Liver (tissue), 9 donors: ENCODE measurements around the gene NUP35. TPM values are rescaled to one million over a fixed set of nuclear protein-coding genes. Genes with fewer than 3 reads are reported as not detected.

ENCODE experiments used
- DNase-seq: peaks from one replicate; pipeline ENCODE4 v3.0.0-alpha.2; 2017; ENCODE audit warnings: low spot score
- H3K27ac ChIP-seq, 2 donors: one replicate each; pipeline ENCODE4 v1.7.0; 2013; ENCODE audit warnings: inconsistent platforms in 2 of 2, low read length in 2 of 2, control low read depth in 1 of 2, low read depth in 1 of 2, mild to moderate bottlenecking in 1 of 2
- H3K27me3 ChIP-seq, 4 donors: one replicate each; pipeline versions ENCODE4 v1.6.1 to v1.7.0; 2013; ENCODE audit warnings: low read length in 3 of 4, inconsistent platforms in 1 of 4, mild to moderate bottlenecking in 1 of 4, moderate library complexity in 1 of 4; ENCODE audit not compliant: control insufficient read depth in 4 of 4, insufficient read depth in 4 of 4
- H3K36me3 ChIP-seq, 4 donors: one replicate each; pipeline versions ENCODE4 v1.6.1 to v1.7.0; 2013; ENCODE audit warnings: low read length in 3 of 4, mild to moderate bottlenecking in 3 of 4, low read depth in 1 of 4, moderate library complexity in 1 of 4; ENCODE audit not compliant: control insufficient read depth in 4 of 4, insufficient read depth in 3 of 4
- H3K4me1 ChIP-seq, 4 donors: one replicate each; pipeline versions ENCODE4 v1.6.1 to v1.7.0; 2013; ENCODE audit warnings: low read length in 3 of 4, mild to moderate bottlenecking in 3 of 4, moderate library complexity in 1 of 4; ENCODE audit not compliant: control insufficient read depth in 4 of 4, insufficient read depth in 4 of 4
- H3K4me3 ChIP-seq, 3 donors: one replicate each; pipeline versions ENCODE4 v1.6.1 to v1.7.0; 2013; ENCODE audit warnings: low read length in 3 of 3, control low read depth in 1 of 3, low read depth in 1 of 3, mild to moderate bottlenecking in 1 of 3
- H3K9ac ChIP-seq, 2 donors: one replicate each; pipeline ENCODE4 v1.7.0; 2013; ENCODE audit warnings: low read length in 2 of 2, mild to moderate bottlenecking in 2 of 2, moderate library complexity in 2 of 2, control low read depth in 1 of 2, low read depth in 1 of 2
- H3K9me3 ChIP-seq, 4 donors: one replicate each; pipeline versions ENCODE4 v1.6.1 to v1.7.0; 2013; ENCODE audit warnings: low read length in 3 of 4; ENCODE audit not compliant: control insufficient read depth in 4 of 4
- ATF3 ChIP-seq: IDR thresholded peaks from 2 replicates; pipeline ENCODE4 v1.6.1; 2016; ENCODE audit warnings: antibody characterized with exemption
- EGR1 ChIP-seq, 2 donors: IDR thresholded peaks; 2 replicates each; pipeline ENCODE4 v1.6.1; 2016 to 2018; ENCODE audit warnings: antibody characterized with exemption in 2 of 2, low read depth in 2 of 2
- FOXA2 ChIP-seq: IDR thresholded peaks from 2 replicates; pipeline ENCODE4 v1.6.1; 2016; ENCODE audit warnings: antibody characterized with exemption
- HNF4A ChIP-seq, 2 donors: conservative IDR thresholded peaks; 2 replicates each; pipeline ENCODE4 v1.6.1; 2016; ENCODE audit warnings: antibody characterized with exemption in 2 of 2, mild to moderate bottlenecking in 2 of 2
- HNF4G ChIP-seq: IDR thresholded peaks from 2 replicates; pipeline ENCODE4 v1.6.1; 2016; ENCODE audit warnings: antibody characterized with exemption
- JUND ChIP-seq, 2 donors: IDR thresholded peaks; 2 replicates each; pipeline ENCODE4 v1.6.1; 2016; ENCODE audit warnings: antibody characterized with exemption in 2 of 2
- RAD21 ChIP-seq, 2 donors: IDR thresholded peaks; 2 replicates each; pipeline ENCODE4 v1.6.1; 2016; ENCODE audit warnings: antibody characterized with exemption in 2 of 2, mild to moderate bottlenecking in 2 of 2
- REST ChIP-seq: IDR thresholded peaks from 2 replicates; pipeline ENCODE4 v1.6.1; 2016; ENCODE audit warnings: antibody characterized with exemption, mild to moderate bottlenecking
- SP1 ChIP-seq: IDR thresholded peaks from 2 replicates; pipeline ENCODE4 v1.6.1; 2018; ENCODE audit warnings: antibody characterized with exemption, mild to moderate bottlenecking
- TAF1 ChIP-seq: conservative IDR thresholded peaks from 2 replicates; pipeline ENCODE4 v1.6.1; 2016; ENCODE audit warnings: antibody characterized with exemption, mild to moderate bottlenecking
- YY1 ChIP-seq: IDR thresholded peaks from 2 replicates; pipeline ENCODE4 v1.6.1; 2016; ENCODE audit warnings: antibody characterized with exemption, mild to moderate bottlenecking
- WGBS: extraction: QIAGEN DNeasy Blood & Tissue Kit; methylation state at CpG from one replicate; pipeline ENCODE4 v1.1.7; 2013; 5-methylcytosine and 5-hydroxymethylcytosine counted together
- polyA plus RNA-seq, 2 donors: library from polyadenylated mRNA; stranded (reverse) in 1 of 2; unstranded in 1 of 2; fragments of 200-250 nt in 1 of 2; fragments of >200 nt in 1 of 2; fragmentation: Nextera tagmentation in 1 of 2; extraction: Ambion mirVana in 1 of 2; gene quantifications; one replicate each; pipeline versions ENCODE4 v1.2.1 to v1.2.3, GENCODE V29; 2013 to 2015
- total RNA-seq, 2 donors: library from RNA; depleted of rRNA; stranded (reverse); fragments of >200 nt; gene quantifications; one replicate each; pipeline ENCODE4 v1.2.3, GENCODE V29; 2014
- TF ChIP-seq, protein P1 (sequence below): IDR thresholded peaks from 2 replicates; pipeline ENCODE4 v1.6.1; 2016; ENCODE audit warnings: antibody characterized with exemption
- TF ChIP-seq, protein P2 (sequence below): fragments of 150-350 bp; IDR thresholded peaks from 2 replicates; pipeline ENCODE4 v1.5.1; 2017; ENCODE audit warnings: improper control_type of control experiment, low read depth, low read length; ENCODE audit not compliant: missing input control
- donor health status: healthy.
- donor health status: healthy.
- donor health status: healthy.
- donor health status: healthy.
- donor health status: healthy.

The NUP35 gene
- total and polyA plus RNA-seq, 4 donors, result 6.8 to 15.0 (median 10.8) TPM

DNA sequence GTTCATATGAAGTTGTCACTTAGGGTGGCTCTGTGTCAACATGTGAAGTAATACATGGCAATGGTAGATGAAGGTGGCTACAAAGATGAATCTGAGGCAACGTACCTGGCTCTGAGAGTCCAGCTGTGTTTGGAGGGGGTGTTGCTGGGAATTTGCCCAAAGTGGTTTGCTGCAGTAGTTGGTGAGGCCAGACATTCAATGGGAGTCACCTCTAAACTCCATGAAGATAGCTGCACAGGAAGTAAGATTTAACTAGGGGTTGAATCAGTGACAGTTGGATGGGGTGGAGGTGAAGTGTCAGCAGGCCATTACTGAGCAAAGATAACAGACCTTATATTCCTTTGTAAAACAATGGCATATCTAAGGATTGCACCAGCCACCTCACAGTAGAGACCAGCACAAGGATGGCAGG, 71.8 kb downstream of the NUP35 start:
- Histone ChIP-seq H3K9ac (no peak overlapping the region), H3K4me1 (no peaks in the 10 kb centered on the region), H3K27me3 (no peaks in the 10 kb centered on the region), H3K36me3 (peaks cover 0 to 3% (median 2%) of the 10 kb centered on the region in 4 donors), H3K9me3 (no peaks in the 10 kb centered on the region), H3K27ac (no peak overlapping the region), H3K4me3 (no peak overlapping the region)
- WGBS, result 88% methylated on average over 1 of the region's 1 CpG
- DNase-seq, result no peak
- TF ChIP-seq HNF4A (conservative IDR thresholded peaks at IDR 0.05) (no peak), FOXA2 (no peak), SP1 (no peak), ATF3 (no peak), RAD21 (IDR thresholded peaks at IDR 0.05) (no peak), REST (no peak)

DNA sequence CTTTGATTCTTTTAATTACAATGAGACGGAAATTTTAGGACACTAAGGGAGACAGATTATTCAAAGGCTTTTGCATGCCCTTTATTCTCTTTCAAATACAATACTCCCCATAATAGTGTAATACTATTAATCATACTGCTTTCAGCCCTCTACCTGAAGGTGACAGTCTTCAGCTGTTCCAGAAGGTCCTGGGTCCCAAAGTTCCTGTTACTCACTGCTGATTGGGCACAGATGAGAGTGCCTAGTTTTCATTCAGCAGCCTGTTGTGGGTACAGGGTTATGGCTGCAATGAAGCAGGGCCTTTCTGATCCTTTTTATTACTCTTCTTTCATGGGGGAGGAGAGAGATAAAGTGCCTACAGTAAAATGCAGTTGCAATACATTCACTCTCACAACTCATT, 80.2 kb downstream of the NUP35 start:
- WGBS, result 97% methylated on average over 1 of the region's 1 CpG
- H3K9me3 ChIP-seq, result no peaks in the 10 kb centered on the region

More for the DNA sequence above, 80.2 kb downstream of the NUP35 start:
- no peaks in the 10 kb centered on the region for H3K4me1 ChIP-seq
- H3K27me3 ChIP-seq, result no peaks in the 10 kb centered on the region
- TF ChIP-seq, protein P1, sequence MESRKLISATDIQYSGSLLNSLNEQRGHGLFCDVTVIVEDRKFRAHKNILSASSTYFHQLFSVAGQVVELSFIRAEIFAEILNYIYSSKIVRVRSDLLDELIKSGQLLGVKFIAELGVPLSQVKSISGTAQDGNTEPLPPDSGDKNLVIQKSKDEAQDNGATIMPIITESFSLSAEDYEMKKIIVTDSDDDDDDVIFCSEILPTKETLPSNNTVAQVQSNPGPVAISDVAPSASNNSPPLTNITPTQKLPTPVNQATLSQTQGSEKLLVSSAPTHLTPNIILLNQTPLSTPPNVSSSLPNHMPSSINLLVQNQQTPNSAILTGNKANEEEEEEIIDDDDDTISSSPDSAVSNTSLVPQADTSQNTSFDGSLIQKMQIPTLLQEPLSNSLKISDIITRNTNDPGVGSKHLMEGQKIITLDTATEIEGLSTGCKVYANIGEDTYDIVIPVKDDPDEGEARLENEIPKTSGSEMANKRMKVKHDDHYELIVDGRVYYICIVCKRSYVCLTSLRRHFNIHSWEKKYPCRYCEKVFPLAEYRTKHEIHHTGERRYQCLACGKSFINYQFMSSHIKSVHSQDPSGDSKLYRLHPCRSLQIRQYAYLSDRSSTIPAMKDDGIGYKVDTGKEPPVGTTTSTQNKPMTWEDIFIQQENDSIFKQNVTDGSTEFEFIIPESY, result no peak
- TF ChIP-seq ATF3, result no peak
- TF ChIP-seq TAF1, result no peak
- TF ChIP-seq, protein P2, sequence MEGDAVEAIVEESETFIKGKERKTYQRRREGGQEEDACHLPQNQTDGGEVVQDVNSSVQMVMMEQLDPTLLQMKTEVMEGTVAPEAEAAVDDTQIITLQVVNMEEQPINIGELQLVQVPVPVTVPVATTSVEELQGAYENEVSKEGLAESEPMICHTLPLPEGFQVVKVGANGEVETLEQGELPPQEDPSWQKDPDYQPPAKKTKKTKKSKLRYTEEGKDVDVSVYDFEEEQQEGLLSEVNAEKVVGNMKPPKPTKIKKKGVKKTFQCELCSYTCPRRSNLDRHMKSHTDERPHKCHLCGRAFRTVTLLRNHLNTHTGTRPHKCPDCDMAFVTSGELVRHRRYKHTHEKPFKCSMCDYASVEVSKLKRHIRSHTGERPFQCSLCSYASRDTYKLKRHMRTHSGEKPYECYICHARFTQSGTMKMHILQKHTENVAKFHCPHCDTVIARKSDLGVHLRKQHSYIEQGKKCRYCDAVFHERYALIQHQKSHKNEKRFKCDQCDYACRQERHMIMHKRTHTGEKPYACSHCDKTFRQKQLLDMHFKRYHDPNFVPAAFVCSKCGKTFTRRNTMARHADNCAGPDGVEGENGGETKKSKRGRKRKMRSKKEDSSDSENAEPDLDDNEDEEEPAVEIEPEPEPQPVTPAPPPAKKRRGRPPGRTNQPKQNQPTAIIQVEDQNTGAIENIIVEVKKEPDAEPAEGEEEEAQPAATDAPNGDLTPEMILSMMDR, result no peak
- TF ChIP-seq JUND (IDR thresholded peaks at IDR 0.05), result no peak
- TF ChIP-seq YY1, result no peak
- TF ChIP-seq EGR1 (IDR thresholded peaks at IDR 0.05; ENCODE audit: low read depth in 2 of 2), result no peak
- no peak for TF ChIP-seq HNF4G
- TF ChIP-seq SP1, result no peak
- TF ChIP-seq FOXA2, result no peak
- no peak for TF ChIP-seq REST
- no peak for TF ChIP-seq RAD21 (IDR thresholded peaks at IDR 0.05)
- no peak for DNase-seq
- H3K36me3 ChIP-seq, result peaks cover 0 to 2% (median 0%) of the 10 kb centered on the region in 4 donors
- H3K27ac ChIP-seq, result no peak overlapping the region
- no peak overlapping the region for H3K9ac ChIP-seq
- H3K4me3 ChIP-seq, result no peak overlapping the region
